ENCODE data around the gene PTGDR.

Gene PTGDR

GRCh38 chr14:52254086-52254485, 13.4 kb upstream of the PTGDR start:
- WGBS (ENCODE audit: extremely low coverage, insufficient coverage, insufficient read length): no CpG with 5 or more reads among the region's 4 CpGs
- Histone ChIP-seq H4K91ac (ENCODE audit: low read depth, low read length) (no peak overlapping the region), H3K27ac (ENCODE audit: low read depth, low read length) (no peak overlapping the region)

DNA sequence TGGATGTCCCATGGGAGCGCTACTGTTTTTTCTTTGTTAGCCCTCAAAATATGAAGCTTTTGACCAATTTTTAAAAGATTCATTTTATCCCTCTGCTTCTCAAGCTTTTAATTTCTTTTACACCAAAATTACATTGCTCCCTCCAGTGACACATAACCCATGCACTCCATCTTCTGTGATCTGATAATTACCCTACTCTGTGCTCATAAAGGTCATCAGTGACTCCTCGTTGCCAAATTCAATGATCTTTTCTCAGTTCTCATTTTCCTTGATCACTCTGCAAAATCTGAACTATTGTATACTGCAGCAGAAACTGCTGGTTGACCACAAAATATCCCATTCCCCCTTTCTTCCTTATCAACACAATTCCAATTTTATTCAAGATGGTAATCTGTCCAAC, 8.7 kb upstream of the PTGDR start:
- Histone ChIP-seq H3K4ac (ENCODE audit: low read depth, low read length) (no peak overlapping the region), H3K27me3 (ENCODE audit: insufficient read depth, low read length) (no peaks in the 10 kb centered on the region), H3K18ac (ENCODE audit: low read length) (no peak overlapping the region), H2AK5ac (ENCODE audit: low read length) (no peak overlapping the region), H4K91ac (ENCODE audit: low read depth, low read length) (no peak overlapping the region), H2BK12ac (ENCODE audit: low read length) (no peak overlapping the region), H3K79me1 (ENCODE audit: low read length) (no peaks in the 10 kb centered on the region), H2BK5ac (ENCODE audit: low read depth, low read length, poor library complexity) (no peak overlapping the region), H2BK120ac (ENCODE audit: insufficient read depth, low read length, poor library complexity) (no peak overlapping the region), H3K4me3 (ENCODE audit: low read depth, low read length) (no peak overlapping the region), H3K9ac (ENCODE audit: low read length) (no peak overlapping the region), H3K36me3 (ENCODE audit: control insufficient read depth in 1 of 2, insufficient read depth in 2 of 2, low read length in 2 of 2) (no peaks in the 10 kb centered on the region), H3K4me2 (ENCODE audit: low read length) (no peak overlapping the region), H4K12ac (ENCODE audit: low read depth, low read length) (no peak overlapping the region), H3K23ac (ENCODE audit: low read length) (no peak overlapping the region), H3K4me1 (ENCODE audit: control insufficient read depth in 1 of 2, insufficient read depth in 2 of 2, low read length in 2 of 2) (no peaks in the 10 kb centered on the region), H2AFZ (ENCODE audit: insufficient read depth, low read length, poor library complexity) (no peak overlapping the region), H3K27ac (ENCODE audit: low read depth, low read length) (no peak overlapping the region), H3K9me3 (ENCODE audit: insufficient read depth, low read depth, low read length) (peaks cover 1% of the 10 kb centered on the region), H3K79me2 (ENCODE audit: control insufficient read depth, insufficient read depth, low read length, poor library complexity) (no peaks in the 10 kb centered on the region), H3K14ac (ENCODE audit: low read length) (no peak overlapping the region), H4K8ac (ENCODE audit: low read depth, low read length) (no peak overlapping the region)
- DNase-seq: no peak
- no CpG with 5 or more reads among the region's 2 CpGs for WGBS (ENCODE audit: extremely low coverage, insufficient coverage, insufficient read length)

More at GRCh38 chr14:52254086-52254485, 13.4 kb upstream of the PTGDR start:
- H4K12ac ChIP-seq (ENCODE audit: low read depth, low read length): no peak overlapping the region
- H2AK5ac ChIP-seq (ENCODE audit: low read length): no peak overlapping the region
- no peak overlapping the region for H3K4me3 ChIP-seq (ENCODE audit: low read depth, low read length)
- peak overlapping the region; percentile 6 for H3K9ac ChIP-seq (ENCODE audit: low read length)
- H3K14ac ChIP-seq (ENCODE audit: low read length): no peak overlapping the region
- H3K79me1 ChIP-seq (ENCODE audit: low read length): no peaks in the 10 kb centered on the region
- H3K23ac ChIP-seq (ENCODE audit: low read length): no peak overlapping the region
- H4K8ac ChIP-seq (ENCODE audit: low read depth, low read length): no peak overlapping the region
- no peak overlapping the region for H2AFZ ChIP-seq (ENCODE audit: insufficient read depth, low read length, poor library complexity)
- H2BK120ac ChIP-seq (ENCODE audit: insufficient read depth, low read length, poor library complexity): no peak overlapping the region
- H3K4me1 ChIP-seq (ENCODE audit: control insufficient read depth in 1 of 2, insufficient read depth in 2 of 2, low read length in 2 of 2): no peaks in the 10 kb centered on the region
- H3K18ac ChIP-seq (ENCODE audit: low read length): no peak overlapping the region
- no peak overlapping the region for H3K4ac ChIP-seq (ENCODE audit: low read depth, low read length)
- H3K9me3 ChIP-seq (ENCODE audit: insufficient read depth, low read depth, low read length): peaks cover 1% of the 10 kb centered on the region
- H3K27me3 ChIP-seq (ENCODE audit: insufficient read depth, low read length): no peaks in the 10 kb centered on the region
- no peak overlapping the region for H3K4me2 ChIP-seq (ENCODE audit: low read length)
- H2BK5ac ChIP-seq (ENCODE audit: low read depth, low read length, poor library complexity): no peak overlapping the region
- H3K79me2 ChIP-seq (ENCODE audit: control insufficient read depth, insufficient read depth, low read length, poor library complexity): no peaks in the 10 kb centered on the region
- no peak overlapping the region for H2BK12ac ChIP-seq (ENCODE audit: low read length)
- H3K36me3 ChIP-seq (ENCODE audit: control insufficient read depth in 1 of 2, insufficient read depth in 2 of 2, low read length in 2 of 2): no peaks in the 10 kb centered on the region
- DNase-seq: no peak

DNA sequence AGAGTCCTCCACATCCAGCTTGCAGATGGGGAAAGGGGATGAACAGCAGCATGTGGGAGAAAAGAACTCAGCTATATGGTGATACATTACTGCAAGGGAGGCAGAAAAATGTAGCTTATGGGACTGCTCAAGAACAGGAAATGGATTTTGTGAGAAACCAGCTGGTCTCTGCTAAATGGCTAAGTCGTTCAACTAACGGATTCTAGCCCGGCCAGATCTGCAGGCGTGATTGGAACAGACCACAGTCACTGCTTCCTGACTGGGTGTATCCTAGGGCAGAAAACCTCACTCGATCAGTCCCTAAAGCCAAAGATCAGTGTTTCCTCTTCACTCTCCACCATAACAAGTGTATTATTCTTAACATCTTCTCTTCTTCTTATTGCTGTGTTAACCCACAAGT, 8.1 kb upstream of the PTGDR start:
- H3K79me2 ChIP-seq (ENCODE audit: control insufficient read depth, insufficient read depth, low read length, poor library complexity): no peaks in the 10 kb centered on the region
- H2BK12ac ChIP-seq (ENCODE audit: low read length): no peak overlapping the region
- no peak overlapping the region for H3K18ac ChIP-seq (ENCODE audit: low read length)
- H2AK5ac ChIP-seq (ENCODE audit: low read length): no peak overlapping the region
- no peak overlapping the region for H2BK5ac ChIP-seq (ENCODE audit: low read depth, low read length, poor library complexity)
- no peak overlapping the region for H3K27ac ChIP-seq (ENCODE audit: low read depth, low read length)
- no peaks in the 10 kb centered on the region for H3K79me1 ChIP-seq (ENCODE audit: low read length)
- no peak overlapping the region for H4K12ac ChIP-seq (ENCODE audit: low read depth, low read length)
- H2BK120ac ChIP-seq (ENCODE audit: insufficient read depth, low read length, poor library complexity): no peak overlapping the region
- no peaks in the 10 kb centered on the region for H3K9me3 ChIP-seq (ENCODE audit: insufficient read depth, low read depth, low read length)
- no peaks in the 10 kb centered on the region for H3K4me1 ChIP-seq (ENCODE audit: control insufficient read depth in 1 of 2, insufficient read depth in 2 of 2, low read length in 2 of 2)
- no peak overlapping the region for H2AFZ ChIP-seq (ENCODE audit: insufficient read depth, low read length, poor library complexity)
- H3K4me2 ChIP-seq (ENCODE audit: low read length): no peak overlapping the region
- no peak overlapping the region for H3K23ac ChIP-seq (ENCODE audit: low read length)
- no peak overlapping the region for H3K4ac ChIP-seq (ENCODE audit: low read depth, low read length)
- no CpG with 5 or more reads among the region's 5 CpGs for WGBS (ENCODE audit: extremely low coverage, insufficient coverage, insufficient read length)
- no peak for DNase-seq
- H3K4me3 ChIP-seq (ENCODE audit: low read depth, low read length): no peak overlapping the region
- H3K9ac ChIP-seq (ENCODE audit: low read length): no peak overlapping the region
- no peaks in the 10 kb centered on the region for H3K27me3 ChIP-seq (ENCODE audit: insufficient read depth, low read length)
- H3K14ac ChIP-seq (ENCODE audit: low read length): no peak overlapping the region
- H4K91ac ChIP-seq (ENCODE audit: low read depth, low read length): no peak overlapping the region
- no peaks in the 10 kb centered on the region for H3K36me3 ChIP-seq (ENCODE audit: control insufficient read depth in 1 of 2, insufficient read depth in 2 of 2, low read length in 2 of 2)
- H4K8ac ChIP-seq (ENCODE audit: low read depth, low read length): no peak overlapping the region

DNA sequence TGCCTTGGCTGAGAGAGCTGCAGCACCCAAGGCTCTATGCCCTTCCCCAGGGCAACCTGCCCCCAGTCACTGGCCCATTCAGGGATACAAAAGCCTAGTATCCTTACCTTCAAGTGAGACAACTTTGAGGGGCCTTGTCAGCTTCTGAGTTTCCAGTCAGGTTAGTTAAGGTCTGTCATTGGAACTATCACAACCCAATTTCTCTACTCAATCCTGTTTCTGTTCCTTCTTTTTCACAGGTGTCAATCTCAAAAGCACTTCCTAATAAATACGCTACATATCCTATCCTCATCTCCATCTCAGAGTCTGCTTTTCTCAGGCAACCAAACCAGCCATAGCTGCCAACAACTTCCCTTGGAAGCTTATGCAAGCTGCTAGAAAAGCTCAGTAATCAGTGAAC, 4.9 kb upstream of the PTGDR start:
- no peak overlapping the region for H3K23ac ChIP-seq (ENCODE audit: low read length)
- H3K18ac ChIP-seq (ENCODE audit: low read length): no peak overlapping the region
- H3K4me1 ChIP-seq (ENCODE audit: control insufficient read depth in 1 of 2, insufficient read depth in 2 of 2, low read length in 2 of 2): peaks cover under 1% of the 10 kb centered on the region in 2 experiments
- no peak overlapping the region for H4K12ac ChIP-seq (ENCODE audit: low read depth, low read length)
- H2BK120ac ChIP-seq (ENCODE audit: insufficient read depth, low read length, poor library complexity): no peak overlapping the region
- H3K27me3 ChIP-seq (ENCODE audit: insufficient read depth, low read length): peaks cover 15% of the 10 kb centered on the region
- no peak overlapping the region for H2BK5ac ChIP-seq (ENCODE audit: low read depth, low read length, poor library complexity)
- no peak overlapping the region for H2BK12ac ChIP-seq (ENCODE audit: low read length)
- H3K9me3 ChIP-seq (ENCODE audit: insufficient read depth, low read depth, low read length): peaks cover 2% of the 10 kb centered on the region
- no peak overlapping the region for H2AK5ac ChIP-seq (ENCODE audit: low read length)
- H3K9ac ChIP-seq (ENCODE audit: low read length): no peak overlapping the region
- H3K79me1 ChIP-seq (ENCODE audit: low read length): no peaks in the 10 kb centered on the region
- H3K14ac ChIP-seq (ENCODE audit: low read length): no peak overlapping the region
- no peak overlapping the region for H3K27ac ChIP-seq (ENCODE audit: low read depth, low read length)
- H3K4ac ChIP-seq (ENCODE audit: low read depth, low read length): no peak overlapping the region
- no peaks in the 10 kb centered on the region for H3K36me3 ChIP-seq (ENCODE audit: control insufficient read depth in 1 of 2, insufficient read depth in 2 of 2, low read length in 2 of 2)
- H4K91ac ChIP-seq (ENCODE audit: low read depth, low read length): no peak overlapping the region
- H3K4me2 ChIP-seq (ENCODE audit: low read length): no peak overlapping the region
- no CpG with 5 or more reads among the region's 1 CpG for WGBS (ENCODE audit: extremely low coverage, insufficient coverage, insufficient read length)
- no peak for DNase-seq
- H3K4me3 ChIP-seq (ENCODE audit: low read depth, low read length): no peak overlapping the region
- H3K79me2 ChIP-seq (ENCODE audit: control insufficient read depth, insufficient read depth, low read length, poor library complexity): no peaks in the 10 kb centered on the region
- H2AFZ ChIP-seq (ENCODE audit: insufficient read depth, low read length, poor library complexity): no peak overlapping the region
- H4K8ac ChIP-seq (ENCODE audit: low read depth, low read length): no peak overlapping the region
